Skeletal muscle cell (primary cell): Measurements from ENCODE around the gene CDC42BPA.
"Not testable (repeated sequence)": the region's sequence is repeated elsewhere in the genome, so short reads cannot be mapped to it uniquely, and the experiment has no call there.

Experiments
- DNase-seq: peaks from one replicate; pipeline ENCODE4 v3.0.0-alpha.2; 2010; ENCODE audit warnings: low read depth
- H3K4me3 ChIP-seq: 2 replicates; pipeline ENCODE4 v1.5.1; 2011; ENCODE audit warnings: low read depth, mild to moderate bottlenecking, control low read depth, low read length, moderate library complexity

The CDC42BPA gene

GRCh38 chr1:227272428-227272827, 45.9 kb downstream of the CDC42BPA start:
- no peak overlapping the region for H3K4me3 ChIP-seq
- DNase-seq = no peak

DNA sequence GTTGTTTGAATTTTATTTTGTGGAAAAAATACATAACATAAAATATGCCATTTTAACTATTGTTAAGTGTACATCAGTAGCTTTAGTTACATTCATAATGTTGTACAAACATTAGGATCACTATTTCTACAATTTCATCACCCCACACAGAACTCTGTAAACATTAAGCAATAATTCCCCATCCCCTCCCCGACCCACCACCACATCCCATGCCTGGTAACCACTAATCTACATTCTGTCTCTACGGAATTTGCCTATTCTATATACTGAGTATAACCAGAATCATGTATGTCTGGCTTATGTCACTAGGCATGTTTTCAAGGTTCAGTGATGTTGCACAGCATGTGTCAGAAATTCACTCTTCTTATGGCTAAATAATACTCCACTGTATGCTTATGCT, 47.7 kb downstream of the CDC42BPA start:
- no peak overlapping the region for H3K4me3 ChIP-seq
- DNase-seq = no peak

DNA sequence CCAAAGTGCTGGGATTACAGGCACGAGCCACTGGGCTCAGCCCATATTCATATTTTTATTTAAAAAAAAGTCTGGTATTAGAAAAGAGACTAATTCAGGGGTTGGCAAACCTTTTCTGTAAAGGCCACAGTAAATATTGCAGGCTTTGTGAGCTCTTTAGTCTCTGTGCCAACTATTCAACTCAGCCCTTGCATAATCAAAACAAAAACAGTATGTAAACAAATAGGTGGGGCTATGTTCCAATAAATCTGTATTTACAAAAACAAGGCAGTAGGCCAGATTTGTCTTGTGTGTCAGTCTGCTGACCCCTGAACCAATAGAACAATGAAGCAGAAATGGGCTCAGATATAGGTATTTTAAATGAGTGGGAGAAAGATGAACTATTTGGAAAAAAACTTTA, 49.3 kb downstream of the CDC42BPA start:
- no peak for DNase-seq

GRCh38 chr1:227265891-227266290, 52.4 kb downstream of the CDC42BPA start:
- no peak for DNase-seq
- no peak overlapping the region for H3K4me3 ChIP-seq

More for the DNA sequence above, 49.3 kb downstream of the CDC42BPA start:
- H3K4me3 ChIP-seq = no peak overlapping the region

DNA sequence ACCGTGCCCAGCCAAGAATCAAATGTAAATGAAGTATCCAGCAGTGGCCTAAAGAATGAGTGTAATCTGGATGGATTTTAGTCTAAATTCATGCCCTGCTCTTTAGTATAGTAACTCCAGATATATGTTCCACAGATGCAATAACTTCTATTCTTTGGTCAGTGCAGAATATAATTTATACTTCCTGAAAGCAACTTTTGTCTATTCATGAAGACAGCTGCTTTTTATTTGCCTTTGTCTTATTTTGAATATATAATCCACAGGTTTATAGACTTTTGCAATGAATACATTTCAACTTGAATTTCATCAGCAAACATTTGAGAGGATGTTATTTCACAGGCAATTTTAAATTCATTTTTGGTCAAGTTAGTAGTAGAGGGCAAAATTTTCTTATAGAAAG, 54.4 kb downstream of the CDC42BPA start:
- no peak overlapping the region for H3K4me3 ChIP-seq
- no peak for DNase-seq

GRCh38 chr1:227261501-227261900, 56.8 kb downstream of the CDC42BPA start:
- H3K4me3 ChIP-seq = no peak overlapping the region
- DNase-seq = no peak

- H3K4me3 ChIP-seq = no peak overlapping the region
- DNase-seq = no peak
These were observed 57.9 kb downstream of the CDC42BPA start for GRCh38 chr1:227260433-227260832.

DNA sequence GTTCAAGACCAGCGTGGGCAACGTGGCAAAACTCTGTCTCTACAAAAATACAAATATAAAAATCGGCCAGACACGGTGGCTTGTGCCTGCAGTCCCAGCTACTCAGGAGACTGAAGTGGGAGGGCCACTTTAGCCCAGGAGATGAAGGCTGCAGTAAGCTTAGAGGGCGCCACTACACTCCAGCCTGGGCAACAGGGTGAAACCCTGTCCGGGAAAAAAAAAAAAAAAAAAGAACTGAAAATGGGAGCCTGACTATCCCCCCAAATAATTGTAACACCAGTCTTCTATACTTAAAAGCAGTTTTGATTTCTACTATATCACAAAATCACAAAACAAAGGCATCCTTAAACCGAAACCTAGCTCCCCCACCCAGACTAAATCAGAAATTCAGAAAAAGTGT, 60.3 kb downstream of the CDC42BPA start:
- no peak for DNase-seq
- H3K4me3 ChIP-seq = no peak overlapping the region

- H3K4me3 ChIP-seq = no peak overlapping the region
- DNase-seq = no peak
These were observed 63.1 kb downstream of the CDC42BPA start for GRCh38 chr1:227255086-227255732.

GRCh38 chr1:227253065-227253464, 65.2 kb downstream of the CDC42BPA start:
- no peak for DNase-seq
- no peak overlapping the region for H3K4me3 ChIP-seq

DNA sequence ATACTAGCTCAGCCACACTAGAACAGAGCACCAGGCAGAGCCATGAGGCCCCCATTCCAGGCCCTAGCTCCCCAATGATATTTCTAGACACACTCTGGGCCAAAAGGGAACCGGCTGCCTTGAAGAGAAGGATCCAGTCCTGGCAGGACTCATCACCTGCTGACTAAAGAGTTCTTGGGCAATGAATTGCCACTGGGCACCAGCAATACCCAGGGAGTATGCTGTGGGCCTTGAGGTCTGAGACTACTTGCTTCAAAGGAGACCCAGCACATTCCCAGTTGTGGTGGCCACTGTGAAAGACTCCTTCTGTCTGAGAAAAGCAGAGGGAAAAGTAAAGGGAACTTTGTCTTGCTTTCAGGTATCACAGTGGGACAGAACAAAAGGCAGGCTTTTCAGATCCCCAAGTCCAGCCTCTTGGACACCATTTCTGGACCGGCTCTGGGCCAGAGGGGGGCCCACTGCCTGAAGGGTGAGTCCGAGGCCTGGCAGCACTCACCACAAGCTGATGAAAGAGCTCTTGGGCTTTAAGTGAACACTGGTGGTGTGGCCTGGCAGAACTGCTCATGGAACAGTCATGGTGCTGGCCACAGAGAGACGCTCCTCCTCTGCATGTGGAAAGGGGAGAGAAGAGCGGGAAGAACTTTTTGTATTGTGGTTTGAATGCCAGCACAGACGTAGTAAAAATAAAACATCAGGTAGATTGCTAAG, 72.5 kb downstream of the CDC42BPA start:
- no peak for DNase-seq
- no peak overlapping the region for H3K4me3 ChIP-seq

DNA sequence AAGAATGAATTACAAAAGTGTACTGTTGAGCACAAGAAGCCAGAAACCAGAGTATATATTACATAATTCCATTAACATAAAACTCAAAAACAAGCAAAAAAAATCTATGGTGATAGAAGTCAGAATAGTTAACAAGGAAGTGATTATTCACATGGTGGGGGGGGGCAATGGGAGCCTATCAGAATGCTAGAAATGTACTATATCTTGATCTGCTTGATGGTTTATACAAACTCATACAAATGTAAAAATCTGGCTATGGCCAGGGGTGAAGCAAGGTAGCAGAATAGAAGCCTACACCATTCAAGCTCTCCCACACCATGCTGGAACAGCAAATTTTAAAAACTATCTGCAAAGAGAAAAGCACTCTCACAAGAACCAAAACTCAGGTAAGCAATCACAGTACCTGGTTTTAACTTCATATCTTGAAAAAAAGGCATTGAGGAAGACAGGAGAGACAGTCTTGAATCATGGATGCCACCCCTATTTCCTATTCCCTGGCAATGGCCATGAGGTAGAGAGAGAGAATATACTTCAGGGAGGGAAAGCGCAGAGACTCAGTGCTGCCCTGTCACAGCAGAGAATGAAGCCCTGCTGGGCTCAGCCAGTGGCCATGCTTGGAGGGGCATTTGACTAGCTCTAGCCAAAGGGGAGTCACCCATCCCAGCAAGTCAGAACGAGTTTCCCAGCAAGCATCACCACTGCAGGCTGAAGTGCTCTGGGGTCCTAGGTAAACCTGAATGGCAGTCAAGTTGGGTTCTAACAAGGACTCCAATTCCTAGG, 73.8 kb downstream of the CDC42BPA start:
- DNase-seq = no peak

GRCh38 chr1:227242811-227243682, 75.2 kb downstream of the CDC42BPA start:
- H3K4me3 ChIP-seq = no peak overlapping the region
- no peak for DNase-seq

More for the DNA sequence above, 73.8 kb downstream of the CDC42BPA start:
- H3K4me3 ChIP-seq = no peak overlapping the region

GRCh38 chr1:227240983-227241382, 77.3 kb downstream of the CDC42BPA start:
- H3K4me3 ChIP-seq = no peak overlapping the region
- DNase-seq = no peak

- DNase-seq = peak; percentile 42
These were observed 83.3 kb downstream of the CDC42BPA start for GRCh38 chr1:227234998-227235405.

GRCh38 chr1:227231128-227231527, 87.2 kb downstream of the CDC42BPA start:
- DNase-seq, H3K4me3 ChIP-seq: not testable (repeated sequence)

More at GRCh38 chr1:227234998-227235405, 83.3 kb downstream of the CDC42BPA start:
- H3K4me3 ChIP-seq = no peak overlapping the region

DNA sequence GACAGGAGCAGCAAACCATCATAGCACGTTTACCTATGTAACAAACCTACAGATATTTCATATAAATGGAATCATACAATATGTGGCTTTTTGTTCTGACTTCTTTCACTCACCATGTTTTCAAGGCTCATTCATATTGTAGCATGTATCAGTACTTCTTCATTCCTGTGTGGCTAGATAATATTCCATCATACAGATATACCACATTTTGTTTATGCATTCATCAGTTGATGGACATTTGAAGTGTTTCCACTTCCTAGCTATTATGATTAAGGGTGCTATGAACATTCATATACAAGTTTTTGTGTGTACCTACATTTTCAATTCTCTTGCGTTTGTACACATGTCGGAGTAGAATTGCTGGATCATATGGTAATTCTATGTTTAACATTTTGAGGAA, 90.1 kb downstream of the CDC42BPA start:
- DNase-seq = no peak
- H3K4me3 ChIP-seq = no peak overlapping the region

- DNase-seq = no peak
- no peak overlapping the region for H3K4me3 ChIP-seq
These were observed 90.5 kb downstream of the CDC42BPA start for GRCh38 chr1:227227761-227228160.

DNA sequence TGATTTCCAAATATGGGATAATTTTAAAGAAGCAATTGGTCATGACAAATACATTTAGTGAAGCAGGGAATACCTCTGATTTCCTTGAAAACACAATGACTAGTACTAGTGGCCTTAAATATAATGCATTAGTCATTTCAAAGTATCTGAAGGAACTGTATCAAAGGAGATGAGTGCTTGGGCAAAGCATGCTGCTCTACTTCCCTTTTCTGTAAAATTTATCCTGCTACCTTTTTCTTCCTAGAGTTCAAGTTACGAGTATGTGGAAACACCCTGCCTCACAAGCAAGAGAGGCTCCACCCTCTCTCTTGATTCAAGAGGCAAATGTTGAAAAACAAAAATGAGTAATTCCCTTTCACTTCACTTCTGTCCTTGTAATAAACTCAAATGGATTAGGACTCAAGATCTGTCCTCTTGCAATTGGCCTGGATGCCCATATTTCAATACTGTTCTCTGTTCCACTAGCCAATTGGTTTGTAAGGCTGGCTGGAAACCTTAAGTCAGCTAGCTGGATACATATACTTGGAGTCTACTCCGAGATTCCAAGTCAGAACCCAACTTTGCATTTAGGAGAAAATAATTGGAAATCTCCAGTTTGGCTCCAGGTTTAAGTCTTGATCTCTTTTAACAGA, 92.5 kb downstream of the CDC42BPA start:
- H3K4me3 ChIP-seq = no peak overlapping the region
- DNase-seq = peak; percentile 78
